ENCODE results near the gene JADE1.

Gene JADE1

DNA sequence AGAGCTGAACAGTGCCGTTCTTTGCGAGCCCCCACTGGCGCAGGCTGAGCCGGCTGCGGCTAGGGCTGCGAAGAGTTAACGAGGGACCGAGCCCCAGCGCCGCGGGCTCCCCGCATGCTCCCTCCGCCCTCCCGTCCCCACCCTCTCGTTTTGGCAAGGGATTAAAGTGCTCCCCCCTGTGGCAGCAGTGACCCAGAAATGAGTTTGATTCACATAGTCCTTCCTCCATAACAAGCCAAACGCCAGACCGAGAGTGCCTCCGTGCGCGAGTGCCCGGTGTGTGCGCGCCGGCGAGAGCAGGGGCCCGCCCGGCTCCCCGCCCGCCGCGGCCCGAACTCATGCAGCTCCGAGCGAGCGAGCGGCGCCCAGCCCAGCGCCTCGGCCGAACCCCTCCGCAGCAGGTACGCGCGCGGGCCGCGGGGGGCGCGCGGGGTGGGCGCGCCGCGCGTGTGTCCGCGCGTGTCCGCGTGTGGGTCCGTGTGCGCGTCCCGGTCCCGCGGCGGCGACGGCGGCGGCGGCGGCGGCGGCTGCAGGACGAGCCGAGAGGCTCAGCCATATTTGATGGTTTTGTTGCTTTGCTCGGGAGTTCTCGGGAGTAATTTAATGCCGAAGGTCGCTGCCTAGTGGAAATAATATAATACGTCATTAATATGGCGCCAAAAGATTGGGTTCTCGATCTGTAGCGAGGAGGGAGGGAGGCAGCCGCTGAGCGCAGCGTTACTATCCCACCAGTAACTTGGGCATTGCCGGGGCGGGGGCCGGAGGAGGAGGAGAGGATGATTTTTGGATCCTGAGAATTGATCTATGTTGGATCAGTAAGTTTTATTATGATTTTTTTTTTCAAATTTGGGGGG, at the start of gene JADE1:
JADE1 (plus strand) TSS at position 224 of the 854 bp plus-strand sequence. CDS start 22,059 bp downstream, outside the sequence.
- DNase-seq = peak; percentile 92

DNA sequence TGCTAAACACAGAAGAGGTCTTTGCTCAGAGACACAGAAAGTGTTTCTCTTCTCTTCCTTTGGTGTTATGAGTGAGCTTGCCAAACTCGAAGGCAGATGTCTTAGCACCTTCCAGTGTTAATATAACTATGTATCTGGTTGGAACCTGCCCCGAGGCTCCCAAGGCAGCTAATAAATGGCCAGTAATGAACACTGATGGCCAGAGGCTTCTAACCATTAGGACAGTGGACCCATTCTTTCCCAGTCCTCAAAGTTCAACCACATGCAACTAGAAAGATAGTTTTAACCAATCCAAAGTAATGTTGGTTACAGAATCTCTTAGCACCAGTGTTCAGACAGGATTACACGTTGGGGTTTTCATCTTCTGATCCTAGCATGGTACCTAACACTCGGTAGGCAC, 42.7 kb upstream of the JADE1 start:
- DNase-seq = no peak

DNA sequence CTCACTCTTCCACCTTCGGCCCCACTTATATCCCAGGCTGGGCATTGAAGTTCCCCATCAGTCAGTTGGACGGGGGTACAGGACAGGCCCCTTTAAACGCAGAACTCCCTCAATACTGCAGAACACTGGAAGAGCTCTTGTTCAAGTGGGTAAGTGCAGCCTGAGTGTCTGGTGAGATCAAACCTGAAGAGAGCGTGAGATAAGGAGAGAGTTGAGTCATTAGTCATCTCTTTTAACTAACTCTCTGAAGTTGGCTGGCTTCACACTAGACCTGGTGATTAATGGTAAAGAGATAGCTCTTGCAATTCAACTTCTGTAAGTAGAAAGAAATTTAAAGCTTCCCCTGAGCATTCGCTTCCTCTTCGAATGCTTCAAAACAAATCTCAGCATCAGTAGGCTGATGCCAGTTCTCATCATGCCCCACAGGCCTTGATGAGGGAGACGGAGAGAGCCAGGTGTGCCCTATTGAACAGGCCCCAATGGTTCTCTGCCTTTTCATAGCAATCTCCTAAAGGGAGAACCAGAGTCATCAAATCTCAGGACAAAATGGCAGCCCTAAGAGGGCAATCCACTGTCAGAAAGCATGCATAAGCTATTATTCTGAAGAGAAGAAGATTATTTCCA, 41.0 kb upstream of the JADE1 start:
- DNase-seq = no peak

DNA sequence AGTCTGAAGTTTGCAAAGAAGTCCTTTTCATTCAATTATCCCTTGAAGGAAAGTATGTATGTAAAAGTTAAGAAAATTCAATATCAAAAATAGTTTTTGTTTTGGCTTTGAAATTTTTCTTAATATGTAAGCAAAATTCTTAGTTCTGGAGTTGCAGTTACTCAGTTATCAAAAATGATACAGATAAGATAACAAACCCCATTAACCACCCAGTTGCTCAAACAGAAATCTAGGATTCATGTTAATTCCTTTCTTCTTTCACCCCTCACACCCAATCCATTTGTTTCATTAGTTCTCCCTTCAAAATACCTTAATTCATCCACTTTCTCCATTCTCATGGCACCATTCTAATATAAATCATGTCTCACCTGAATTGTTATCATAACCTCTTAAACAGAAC, 40.5 kb upstream of the JADE1 start:
- DNase-seq = no peak

DNA sequence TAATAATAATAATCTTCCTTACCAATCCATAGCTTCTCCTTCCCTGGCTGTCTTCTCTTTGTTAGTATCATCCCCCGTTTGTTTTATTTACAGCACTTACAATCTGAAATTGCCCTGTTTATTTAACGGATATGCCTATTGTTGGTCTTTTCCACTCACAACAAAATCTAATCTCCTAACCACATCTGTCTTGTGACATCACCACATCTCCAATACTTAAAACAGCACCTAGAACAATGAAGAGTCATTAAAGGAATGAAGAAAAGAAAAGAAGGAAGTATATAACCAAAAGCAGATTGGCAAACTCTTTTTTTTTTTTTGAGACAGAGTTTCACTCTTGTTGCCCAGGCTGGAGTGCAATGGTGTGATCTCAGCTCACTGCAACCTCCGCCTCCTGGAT, 38.7 kb upstream of the JADE1 start:
- DNase-seq = no peak

GRCh38 chr4:128775477-128775876, 34.0 kb upstream of the JADE1 start:
- DNase-seq = no peak

DNA sequence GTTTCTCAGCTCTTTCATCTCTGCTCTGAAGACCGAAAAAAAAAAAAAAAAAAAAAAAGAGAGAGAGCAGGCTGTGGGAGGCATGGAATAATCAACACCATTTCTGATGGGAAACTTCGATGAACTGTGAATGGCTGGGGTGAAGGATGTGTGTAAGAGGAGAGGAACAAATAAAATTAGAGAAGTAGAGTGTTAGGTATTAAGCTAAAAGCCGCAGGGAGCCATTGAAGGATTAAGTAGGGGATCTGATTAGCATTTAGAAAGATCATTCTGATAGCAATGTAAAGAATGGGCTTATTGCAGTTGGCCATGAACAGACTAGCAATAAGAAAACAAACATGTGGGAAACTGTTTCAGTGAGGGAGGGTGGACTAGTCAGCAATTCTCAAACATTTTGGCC, 33.6 kb upstream of the JADE1 start:
- DNase-seq = no peak

DNA sequence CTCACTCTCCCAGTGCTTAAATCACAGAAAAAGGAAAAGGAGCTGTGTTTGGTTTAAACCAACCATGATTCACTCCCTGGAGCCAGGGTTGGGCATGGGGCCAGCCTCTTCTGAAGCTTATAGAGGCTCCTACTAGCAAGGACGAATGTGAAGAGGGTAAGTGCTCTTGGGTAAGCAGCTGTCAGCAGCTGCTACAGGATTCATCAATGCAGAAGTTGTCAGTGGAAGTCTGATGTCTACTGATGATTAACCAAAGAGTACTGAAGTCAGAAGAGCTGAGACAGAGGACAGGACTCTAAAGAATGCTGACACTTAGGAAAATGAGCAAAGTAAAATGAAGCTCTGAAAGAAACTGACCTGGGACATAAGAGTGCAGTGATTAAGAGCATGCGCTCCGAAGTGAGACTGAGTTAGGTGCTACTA, 32.7 kb upstream of the JADE1 start:
- no peak for DNase-seq

GRCh38 chr4:128780688-128781087, 28.8 kb upstream of the JADE1 start:
- no peak for DNase-seq

DNA sequence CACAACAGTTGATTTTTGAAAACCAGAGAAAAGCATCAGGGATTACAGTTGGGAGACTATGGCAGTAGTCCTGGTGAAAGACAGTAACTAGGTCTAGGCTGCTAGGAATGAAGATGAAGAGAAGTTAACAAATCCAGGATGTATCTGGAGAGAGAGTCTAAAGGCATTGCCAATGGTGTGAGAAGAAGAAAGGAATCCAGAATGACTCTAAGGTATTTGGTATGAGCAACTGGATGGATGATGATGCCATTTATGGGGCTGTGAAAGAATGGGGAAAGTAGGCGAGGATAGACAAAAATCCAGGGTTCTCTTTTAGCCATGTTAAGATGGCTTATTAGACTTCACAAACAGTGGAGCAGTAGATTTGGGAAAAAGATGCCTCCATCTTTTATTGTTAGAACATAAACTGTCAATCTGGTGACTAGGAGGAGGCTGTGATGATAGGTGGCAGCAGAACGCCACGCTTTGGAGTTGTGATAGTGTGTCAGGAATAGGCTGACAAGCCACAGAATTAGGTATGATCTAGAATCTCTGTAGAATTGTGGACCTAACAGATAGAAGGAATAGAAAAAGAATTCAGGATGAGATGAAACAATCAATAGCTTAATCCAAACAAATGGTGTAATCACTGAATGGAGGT, 27.3 kb upstream of the JADE1 start:
- peak; percentile 46 for DNase-seq

- DNase-seq = no peak
Observed at GRCh38 chr4:128782875-128783614, 26.5 kb upstream of the JADE1 start.

DNA sequence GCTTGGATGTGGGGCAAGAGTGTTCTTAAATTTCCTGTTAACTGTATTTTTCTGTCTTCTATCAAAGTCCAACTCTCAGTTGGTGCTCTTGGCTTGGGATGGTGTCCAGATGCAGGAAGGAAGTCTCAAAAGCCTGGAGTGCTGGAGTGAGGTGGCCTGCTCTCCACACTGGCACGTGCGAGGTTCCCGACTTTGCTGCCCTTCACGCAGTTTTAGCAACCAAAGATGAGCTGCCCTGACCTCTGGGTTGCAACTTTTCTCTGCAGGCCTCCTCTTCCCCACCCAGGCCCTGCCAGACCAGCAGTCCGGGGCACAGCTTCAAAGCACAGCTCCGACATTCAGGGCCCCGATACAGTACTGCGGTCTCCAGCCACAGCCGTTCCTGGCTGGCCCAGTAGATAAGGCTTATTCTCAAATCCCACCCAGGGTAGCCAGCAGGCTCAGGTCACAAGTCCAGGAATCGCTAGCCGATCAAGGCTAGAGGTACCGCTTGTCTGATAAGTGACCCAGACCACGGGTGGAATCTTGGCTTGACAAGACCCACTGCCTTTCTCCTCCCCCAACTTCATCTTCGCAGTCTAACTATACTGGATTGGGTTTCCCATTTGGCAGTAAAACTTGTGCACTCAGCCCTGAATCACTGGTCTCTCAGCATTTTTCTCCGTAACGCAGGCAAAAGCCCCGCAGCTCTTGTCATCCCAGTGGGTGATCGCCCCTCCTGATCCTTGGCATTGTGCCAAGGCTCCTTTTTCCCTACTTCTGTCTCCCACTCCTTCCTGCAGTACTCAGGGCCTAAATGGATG, 21.8 kb upstream of the JADE1 start:
- no peak for DNase-seq

DNA sequence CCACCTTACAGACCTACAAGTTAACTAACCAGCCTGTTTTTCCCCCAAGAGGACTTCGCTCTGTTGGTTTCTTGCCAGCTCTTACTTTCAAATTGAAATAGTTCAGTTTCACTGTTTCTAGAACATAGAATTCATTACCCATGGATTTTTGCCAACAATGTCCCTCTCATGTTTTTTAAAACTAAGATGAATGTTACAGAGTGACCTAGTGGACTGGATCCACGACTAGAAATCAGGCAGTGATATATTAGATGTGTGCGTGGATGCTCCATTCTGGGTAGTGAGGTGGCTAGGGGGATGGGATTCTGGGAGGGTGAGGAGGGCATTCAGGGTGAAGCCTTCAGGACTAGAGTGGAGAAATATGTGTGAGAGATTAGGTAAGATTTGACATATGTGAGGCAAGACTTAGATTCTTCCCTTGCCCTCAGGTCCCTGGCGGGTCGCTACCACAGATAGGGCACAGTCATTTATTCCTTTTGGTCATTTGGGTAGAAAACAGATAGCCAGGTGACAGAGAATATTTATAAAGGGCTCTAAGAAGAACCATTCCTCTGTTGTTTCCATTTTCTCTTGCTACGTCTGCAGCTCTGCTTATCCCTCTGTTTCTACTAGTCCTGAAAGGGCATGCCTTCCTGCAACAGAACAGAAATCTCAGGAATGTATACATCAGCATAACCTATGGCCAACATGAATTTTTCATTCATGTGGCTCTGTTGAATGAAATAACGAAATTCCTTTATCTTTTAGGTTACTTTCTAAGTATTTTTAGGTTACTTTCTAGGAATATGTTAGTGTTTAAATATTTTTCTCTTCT, 15.4 kb upstream of the JADE1 start:
- no peak for DNase-seq

GRCh38 chr4:128796934-128797333, 12.6 kb upstream of the JADE1 start:
- no peak for DNase-seq

GRCh38 chr4:128800284-128800683, 9.2 kb upstream of the JADE1 start:
- no peak for DNase-seq

GRCh38 chr4:128800701-128801284, 8.7 kb upstream of the JADE1 start:
- no peak for DNase-seq

GRCh38 chr4:128802680-128803628, 6.5 kb upstream of the JADE1 start:
- no peak for DNase-seq

GRCh38 chr4:128803783-128804182, 5.7 kb upstream of the JADE1 start:
- DNase-seq = peak; percentile 24

- DNase-seq = peak; percentile 38
Observed at GRCh38 chr4:128810331-128810870, 901 bp downstream of the JADE1 start.
